Adipocyte (in vitro differentiated cells): ENCODE results near the gene SBK1.
"Not testable (repeated sequence)": the region's sequence is repeated elsewhere in the genome, so short reads cannot be mapped to it uniquely, and the experiment has no call there.

Experiments
- DNase-seq: peaks from one replicate; pipeline ENCODE4 v3.0.0-alpha.2; 2015; ENCODE audit warnings: low read depth
- H3K27me3 ChIP-seq: replicated peaks from 2 replicates; pipeline ENCODE4 v1.7.0; 2013; ENCODE audit warnings: mild to moderate bottlenecking, low read length, moderate library complexity; ENCODE audit not compliant: control insufficient read depth, insufficient read depth
- H3K36me3 ChIP-seq: 2 replicates; pipeline ENCODE4 v1.7.0; 2013; ENCODE audit warnings: low read length, mild to moderate bottlenecking, moderate library complexity; ENCODE audit not compliant: control insufficient read depth, insufficient read depth, severe bottlenecking
- H3K4me1 ChIP-seq: 2 replicates; pipeline ENCODE4 v1.7.0; 2013; ENCODE audit warnings: mild to moderate bottlenecking, low read length, moderate library complexity; ENCODE audit not compliant: control insufficient read depth, insufficient read depth
- H3K4me3 ChIP-seq: 2 replicates; pipeline ENCODE4 v1.7.0; 2013; ENCODE audit warnings: mild to moderate bottlenecking, low read length, moderate library complexity
- H3K9ac ChIP-seq: 2 replicates; pipeline ENCODE4 v1.7.0; 2013; ENCODE audit warnings: mild to moderate bottlenecking, low read length, moderate library complexity
- H3K9me3 ChIP-seq: 2 replicates; pipeline ENCODE4 v1.7.0; 2013; ENCODE audit warnings: mild to moderate bottlenecking, low read length, moderate library complexity; ENCODE audit not compliant: control insufficient read depth

SBK1 gene

DNA sequence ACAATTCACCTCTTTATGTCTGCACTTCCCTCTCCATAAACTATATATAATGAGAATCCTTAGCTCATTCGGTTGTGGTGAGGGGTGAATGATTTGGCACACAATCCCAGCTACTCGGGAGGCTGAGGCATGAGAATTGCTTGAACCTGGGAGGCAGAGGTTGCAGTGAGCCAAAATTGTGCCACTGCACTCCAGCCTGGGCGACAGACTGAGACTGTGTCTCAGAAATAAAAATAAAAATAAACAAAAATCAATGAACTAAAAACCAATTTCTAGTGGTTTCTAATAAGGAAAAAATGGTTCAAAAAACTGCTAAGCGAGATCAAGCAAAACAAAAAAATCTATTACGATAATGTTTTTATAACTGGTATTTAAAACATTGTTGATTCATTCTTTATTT lies 71.1 kb downstream of the SBK1 start, which contains the start of gene NPIPB6:
NPIPB6 (minus strand) TSS at position 101 of the 400 bp plus-strand sequence. CDS start 686 bp downstream, outside the sequence.
- DNase-seq, H3K9me3 ChIP-seq, H3K27me3 ChIP-seq: not testable (repeated sequence)

DNA sequence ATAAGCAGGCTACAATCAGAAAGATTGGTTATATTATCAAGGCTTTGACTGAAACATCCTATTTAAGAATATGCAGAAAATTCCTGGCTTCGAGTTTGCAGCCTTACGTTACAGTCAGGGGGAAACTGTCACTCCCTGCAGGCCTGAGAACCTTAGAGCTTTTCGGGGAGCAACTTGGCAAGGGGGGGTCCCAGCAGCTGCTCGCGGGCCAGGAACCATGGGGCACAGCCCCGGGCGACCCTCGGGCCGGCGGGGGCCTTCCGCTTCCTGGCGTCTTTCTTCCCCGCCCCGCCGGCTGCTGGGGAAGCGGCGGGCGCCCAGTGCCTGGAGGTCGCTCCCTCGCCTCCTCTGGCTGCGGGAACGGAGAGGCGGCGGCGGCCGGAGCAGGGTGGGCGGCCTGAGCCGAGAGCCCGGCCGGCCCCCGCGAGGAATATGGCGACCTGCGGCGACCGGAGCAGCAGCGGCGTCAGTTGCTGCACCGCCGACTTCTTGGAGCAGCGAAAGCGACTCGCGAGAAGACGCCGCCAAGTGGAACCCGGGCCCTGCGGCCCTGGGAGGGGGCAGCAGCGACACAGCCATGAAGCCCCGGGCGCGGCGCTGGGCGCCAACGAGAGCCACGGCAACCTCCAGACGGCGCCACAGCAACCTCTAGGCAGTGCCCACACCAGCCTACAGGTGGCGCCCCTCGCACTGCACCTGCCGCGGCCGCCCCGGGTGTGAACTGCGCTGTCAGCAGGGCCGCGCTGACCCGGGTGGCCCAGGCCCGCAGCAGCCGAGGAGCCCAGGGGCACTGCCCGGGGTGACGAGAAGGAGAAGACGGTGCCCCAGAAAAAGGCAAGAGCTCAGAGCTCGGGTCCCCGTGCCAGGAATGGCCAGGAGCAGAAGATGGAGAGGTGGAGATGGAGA lies 72.2 kb downstream of the SBK1 start:
- not testable (repeated sequence) for H3K9me3 ChIP-seq, H3K4me3 ChIP-seq

More for the DNA sequence above, 71.1 kb downstream of the SBK1 start, which contains the start of gene NPIPB6:
- H3K36me3 ChIP-seq, H3K4me3 ChIP-seq, H3K9ac ChIP-seq, H3K4me1 ChIP-seq: not testable (repeated sequence)

DNA sequence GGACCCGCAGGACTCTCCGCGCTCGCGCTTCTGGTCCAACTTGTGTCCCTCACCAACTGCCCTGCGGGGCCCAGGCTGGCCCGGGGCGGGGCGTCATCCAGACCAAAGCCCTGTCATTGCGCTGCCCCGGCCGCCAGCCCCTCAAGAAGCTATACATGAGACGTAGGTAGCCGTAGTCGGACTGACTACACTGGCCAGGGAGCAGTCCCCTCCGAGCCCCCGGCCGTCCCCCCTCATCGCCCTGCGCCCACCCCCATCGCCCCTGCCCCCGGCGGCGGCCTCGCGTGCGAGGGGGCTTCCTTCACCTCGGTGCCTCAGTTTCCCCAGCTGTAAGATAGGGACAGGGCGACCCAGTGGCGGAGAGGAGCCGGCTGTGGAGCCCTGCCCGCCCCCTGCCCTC lies 75.6 kb downstream of the SBK1 start:
- H3K4me3 ChIP-seq, H3K4me1 ChIP-seq, H3K9me3 ChIP-seq, DNase-seq, H3K36me3 ChIP-seq, H3K9ac ChIP-seq, H3K27me3 ChIP-seq: not testable (repeated sequence)

More for the DNA sequence above, 72.2 kb downstream of the SBK1 start:
- not testable (repeated sequence) for H3K27me3 ChIP-seq, H3K9ac ChIP-seq, H3K4me1 ChIP-seq, DNase-seq, H3K36me3 ChIP-seq
